MM.1S (cell line): ENCODE results near the gene ANKAR.

Experiments
- DNase-seq: peaks from one replicate; pipeline ENCODE4 v3.0.0-alpha.2; 2015
- H2AFZ ChIP-seq: fragments of 300-600 bp; sonication (generic); 2 replicates; pipeline ENCODE4 v1.6.0; 2016; ENCODE audit warnings: antibody characterized with exemption, low read length
- H3F3A ChIP-seq: fragments of 300-600 bp; sonication (generic); 2 replicates; pipeline ENCODE4 v1.6.1; 2016; ENCODE audit warnings: mild to moderate bottlenecking, antibody characterized with exemption, low read length, moderate library complexity, mixed read lengths; ENCODE audit not compliant: insufficient read depth
- H3K27ac ChIP-seq: fragments of 300-600 bp; sonication (generic); 2 replicates; pipeline ENCODE4 v1.5.1; 2016; ENCODE audit warnings: mild to moderate bottlenecking, low read length
- H3K27me3 ChIP-seq: fragments of 300-600 bp; sonication (generic); replicated peaks from 2 replicates; pipeline ENCODE4 v1.6.0; 2016; ENCODE audit warnings: low read length; ENCODE audit not compliant: insufficient read depth
- H3K36me3 ChIP-seq: fragments of 300-600 bp; sonication (generic); replicated peaks from 2 replicates; pipeline ENCODE4 v1.6.1; 2016; ENCODE audit warnings: mild to moderate bottlenecking, low read length, mixed read lengths; ENCODE audit not compliant: insufficient read depth
- H3K4me1 ChIP-seq: fragments of 300-600 bp; sonication (generic); 2 replicates; pipeline ENCODE4 v1.6.1; 2016; ENCODE audit warnings: low read length, mixed read lengths
- H3K4me2 ChIP-seq: fragments of 300-600 bp; sonication (generic); 2 replicates; pipeline ENCODE4 v1.6.0; 2016; ENCODE audit warnings: low read depth, low read length
- H3K4me3 ChIP-seq: fragments of 300-600 bp; sonication (generic); 2 replicates; pipeline ENCODE4 v1.5.1; 2016; ENCODE audit warnings: low read length, mixed read lengths
- H3K79me2 ChIP-seq: fragments of 300-600 bp; sonication (generic); 2 replicates; pipeline ENCODE4 v1.6.1; 2016; ENCODE audit warnings: mixed run types, low read length, mixed read lengths
- H3K9ac ChIP-seq: fragments of 300-600 bp; sonication (generic); 2 replicates; pipeline ENCODE4 v1.6.1; 2016; ENCODE audit warnings: low read length, mixed read lengths
- H3K9me2 ChIP-seq: fragments of 300-600 bp; sonication (generic); replicated peaks from 2 replicates; pipeline ENCODE4 v1.6.1; 2016; ENCODE audit warnings: mild to moderate bottlenecking, low read length, mixed read lengths; ENCODE audit not compliant: insufficient read depth
- H3K9me3 ChIP-seq: fragments of 300-600 bp; sonication (generic); replicated peaks from 2 replicates; pipeline ENCODE4 v1.6.1; 2016; ENCODE audit warnings: mild to moderate bottlenecking, low read length, mixed read lengths; ENCODE audit not compliant: insufficient read depth
- H4K20me1 ChIP-seq: fragments of 300-600 bp; sonication (generic); 2 replicates; pipeline ENCODE4 v1.6.1; 2016; ENCODE audit warnings: mild to moderate bottlenecking, low read length, moderate library complexity, mixed read lengths; ENCODE audit not compliant: insufficient read depth
- EZH2 ChIP-seq: fragments of 300-600 bp; sonication (generic); optimal IDR thresholded peaks from 2 replicates; pipeline ENCODE3; 2017; ENCODE audit warnings: low read depth, mild to moderate bottlenecking, antibody characterized with exemption, low read length, mixed read lengths
- EZH2phosphoT487 ChIP-seq: fragments of 300-600 bp; sonication (generic); IDR thresholded peaks from 2 replicates; pipeline ENCODE4 v1.6.1; 2018; ENCODE audit warnings: antibody characterized with exemption, low read length
- TF ChIP-seq, protein P1 (sequence below): fragments of 300-600 bp; sonication (generic); IDR thresholded peaks from 2 replicates; pipeline ENCODE4 v1.5.1; 2016; ENCODE audit warnings: antibody characterized with exemption, low read length, mixed read lengths

ANKAR gene

DNA sequence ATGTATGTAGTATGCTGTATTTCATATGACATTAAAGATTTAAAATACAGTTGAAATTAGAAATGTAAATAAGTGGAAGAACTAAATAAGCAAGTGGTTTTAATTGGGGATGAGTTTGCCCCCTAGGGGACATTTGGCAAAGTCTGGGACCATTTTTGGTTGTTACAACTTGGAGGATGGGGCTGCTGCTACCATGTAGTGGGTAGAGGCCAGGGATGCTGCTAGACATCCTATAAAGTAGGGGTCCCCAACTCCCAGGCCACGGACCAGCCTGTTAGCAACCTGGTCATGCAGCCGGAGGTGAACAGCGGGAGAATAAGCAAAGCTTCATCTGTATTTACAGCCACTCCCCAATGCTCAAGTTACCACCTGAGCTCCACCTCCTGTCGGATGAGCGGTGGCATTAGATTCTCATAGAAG is 41.1 kb upstream of the ANKAR start:
- DNase-seq, result no peak
- no peak overlapping the region for H3K9ac ChIP-seq
- no peak overlapping the region for H3K4me3 ChIP-seq
- no peaks in the 10 kb centered on the region for H3F3A ChIP-seq
- no peaks in the 10 kb centered on the region for H3K27me3 ChIP-seq
- H3K79me2 ChIP-seq, result no peaks in the 10 kb centered on the region
- TF ChIP-seq, protein P1, sequence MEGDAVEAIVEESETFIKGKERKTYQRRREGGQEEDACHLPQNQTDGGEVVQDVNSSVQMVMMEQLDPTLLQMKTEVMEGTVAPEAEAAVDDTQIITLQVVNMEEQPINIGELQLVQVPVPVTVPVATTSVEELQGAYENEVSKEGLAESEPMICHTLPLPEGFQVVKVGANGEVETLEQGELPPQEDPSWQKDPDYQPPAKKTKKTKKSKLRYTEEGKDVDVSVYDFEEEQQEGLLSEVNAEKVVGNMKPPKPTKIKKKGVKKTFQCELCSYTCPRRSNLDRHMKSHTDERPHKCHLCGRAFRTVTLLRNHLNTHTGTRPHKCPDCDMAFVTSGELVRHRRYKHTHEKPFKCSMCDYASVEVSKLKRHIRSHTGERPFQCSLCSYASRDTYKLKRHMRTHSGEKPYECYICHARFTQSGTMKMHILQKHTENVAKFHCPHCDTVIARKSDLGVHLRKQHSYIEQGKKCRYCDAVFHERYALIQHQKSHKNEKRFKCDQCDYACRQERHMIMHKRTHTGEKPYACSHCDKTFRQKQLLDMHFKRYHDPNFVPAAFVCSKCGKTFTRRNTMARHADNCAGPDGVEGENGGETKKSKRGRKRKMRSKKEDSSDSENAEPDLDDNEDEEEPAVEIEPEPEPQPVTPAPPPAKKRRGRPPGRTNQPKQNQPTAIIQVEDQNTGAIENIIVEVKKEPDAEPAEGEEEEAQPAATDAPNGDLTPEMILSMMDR, result peak; percentile 51
- no peak for TF ChIP-seq EZH2phosphoT487
- TF ChIP-seq EZH2, result no peak
- H4K20me1 ChIP-seq, result no peaks in the 10 kb centered on the region
- no peak overlapping the region for H3K4me2 ChIP-seq
- H2AFZ ChIP-seq, result no peak overlapping the region
- no peaks in the 10 kb centered on the region for H3K9me3 ChIP-seq
- no peaks in the 10 kb centered on the region for H3K36me3 ChIP-seq
- H3K4me1 ChIP-seq, result no peaks in the 10 kb centered on the region
- no peaks in the 10 kb centered on the region for H3K9me2 ChIP-seq
- H3K27ac ChIP-seq, result no peak overlapping the region

DNA sequence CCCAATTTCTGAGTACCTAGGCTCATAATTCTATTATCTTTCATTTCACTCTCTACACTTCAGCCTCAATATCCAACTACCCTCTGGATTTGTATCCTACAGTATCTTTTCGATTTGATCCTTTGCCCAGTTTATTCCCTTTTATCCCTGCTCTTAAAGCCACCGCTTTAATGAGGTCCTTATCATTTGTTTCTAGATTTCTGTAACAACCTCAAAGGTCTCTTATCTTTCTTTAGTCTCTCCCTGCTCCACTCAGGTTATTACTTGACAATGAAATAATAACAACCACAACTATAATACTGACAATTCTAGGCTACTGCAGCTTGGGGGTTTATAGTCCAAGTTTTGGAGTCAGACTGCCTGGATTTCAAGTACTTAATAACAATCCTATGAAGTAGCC is 39.1 kb upstream of the ANKAR start:
- Histone ChIP-seq H3K27ac (no peak overlapping the region), H3K9me2 (no peaks in the 10 kb centered on the region), H3K79me2 (no peaks in the 10 kb centered on the region), H3K4me2 (no peak overlapping the region), H3K36me3 (no peaks in the 10 kb centered on the region), H3K9me3 (no peaks in the 10 kb centered on the region), H2AFZ (no peak overlapping the region), H3K4me1 (no peaks in the 10 kb centered on the region), H3K9ac (no peak overlapping the region), H3K27me3 (no peaks in the 10 kb centered on the region), H3K4me3 (no peak overlapping the region), H3F3A (no peaks in the 10 kb centered on the region), H4K20me1 (no peaks in the 10 kb centered on the region)
- no peak for DNase-seq
- TF ChIP-seq, protein P1, result no peak
- TF ChIP-seq EZH2phosphoT487 (no peak), EZH2 (no peak)

DNA sequence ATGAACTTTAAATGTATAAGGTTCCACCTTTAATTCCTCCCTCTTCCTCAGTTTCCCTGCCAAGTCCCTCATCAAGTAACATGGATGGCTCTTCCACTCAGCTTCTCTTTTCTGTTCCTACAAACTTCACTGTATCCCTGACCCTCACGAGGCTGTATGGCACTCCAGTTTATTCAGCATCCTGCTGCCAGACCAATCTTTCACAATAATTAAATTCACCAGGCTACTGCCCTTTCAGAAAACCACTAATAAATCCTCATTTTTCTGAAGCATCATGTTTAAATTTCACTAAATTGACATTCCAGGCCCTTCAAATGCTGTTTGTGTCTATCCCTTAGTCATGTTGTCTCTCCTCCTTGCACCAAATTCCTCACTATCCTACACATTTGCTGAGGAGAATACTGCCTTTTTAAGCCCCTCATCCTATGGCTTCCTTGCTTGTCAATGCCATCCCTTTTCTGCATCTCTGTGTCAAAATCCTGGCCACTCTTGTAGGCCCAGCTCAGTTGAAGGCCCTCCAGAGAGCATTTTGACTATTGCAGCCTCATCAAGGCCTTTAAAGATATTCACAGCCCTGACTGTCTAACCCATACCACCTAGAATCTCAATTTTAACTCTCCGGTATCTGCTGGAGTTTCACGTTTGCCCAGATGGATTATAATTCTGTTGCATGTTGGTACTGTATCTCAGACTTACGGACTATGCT is 36.0 kb upstream of the ANKAR start:
- no peaks in the 10 kb centered on the region for H3K9me3 ChIP-seq
- no peak for DNase-seq
- H3K79me2 ChIP-seq, result no peaks in the 10 kb centered on the region
- H3K27ac ChIP-seq, result no peak overlapping the region
- no peaks in the 10 kb centered on the region for H3K9me2 ChIP-seq
- no peak overlapping the region for H2AFZ ChIP-seq
- H3K27me3 ChIP-seq, result no peaks in the 10 kb centered on the region
- no peaks in the 10 kb centered on the region for H4K20me1 ChIP-seq
- TF ChIP-seq, protein P1, result no peak
- TF ChIP-seq EZH2phosphoT487, result no peak
- no peak for TF ChIP-seq EZH2
- no peaks in the 10 kb centered on the region for H3K36me3 ChIP-seq
- no peaks in the 10 kb centered on the region for H3F3A ChIP-seq
- H3K9ac ChIP-seq, result no peak overlapping the region
- no peak overlapping the region for H3K4me2 ChIP-seq
- H3K4me3 ChIP-seq, result no peak overlapping the region
- H3K4me1 ChIP-seq, result no peaks in the 10 kb centered on the region
